Measurements from ENCODE around the gene MSL3B.

The MSL3B gene

DNA sequence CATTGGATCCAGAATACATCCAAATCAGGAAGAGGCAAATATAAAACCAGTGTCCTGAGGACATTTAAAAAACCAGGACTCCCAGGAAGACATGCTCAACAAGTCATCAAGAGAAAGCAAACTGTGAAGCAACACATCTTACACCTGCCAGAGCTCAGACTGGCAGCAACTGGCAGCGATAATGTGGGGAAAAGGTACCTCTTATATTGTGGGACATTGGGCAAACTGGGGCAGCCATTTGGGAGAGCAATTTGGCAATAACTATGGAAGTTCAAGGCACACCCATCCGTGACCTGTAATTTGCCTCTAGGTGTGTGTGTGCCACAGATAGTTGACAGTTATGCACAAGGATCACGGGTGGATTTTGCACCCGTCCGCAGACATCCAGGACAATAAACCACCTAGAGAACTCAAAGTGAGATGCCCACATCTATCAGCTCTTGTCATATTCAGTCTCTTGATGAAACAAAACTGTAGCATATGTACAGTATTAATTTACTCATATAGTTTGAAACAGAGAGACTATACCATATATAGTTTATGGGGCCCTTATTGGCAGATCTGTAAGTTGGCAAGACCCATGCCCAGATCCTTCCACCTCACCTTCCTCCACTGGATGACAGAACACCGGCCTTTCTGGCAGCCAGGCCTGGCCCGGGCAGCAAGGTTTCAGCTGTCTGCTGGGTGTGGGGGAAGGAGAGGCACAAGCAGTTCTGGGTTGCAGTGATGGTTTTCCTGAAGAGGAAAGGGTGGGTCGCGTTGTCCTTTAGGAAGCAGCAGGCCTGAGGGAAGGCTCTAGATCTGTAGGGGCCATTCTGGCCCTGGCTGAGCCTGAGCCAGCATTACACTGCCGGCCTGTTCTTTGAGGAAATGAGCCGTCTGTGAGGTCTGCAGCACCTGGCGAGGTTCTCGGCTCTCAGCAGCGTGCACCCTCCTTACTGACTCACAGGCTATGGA lies 32.7 kb downstream of the MSL3B start:
- Histone ChIP-seq H3K9me3 (ENCODE audit: control insufficient read depth in 1 of 2, low read length in 2 of 2) (no peaks in the 10 kb centered on the region), H3K4me3 (ENCODE audit: low read length in 2 of 2) (no peak overlapping the region), H3K27ac (ENCODE audit: low read depth, low read length) (no peak overlapping the region), H3K4me1 (ENCODE audit: insufficient read depth, low read length) (no peaks in the 10 kb centered on the region), H3K36me3 (ENCODE audit: insufficient read depth, low read length) (no peaks in the 10 kb centered on the region), H3K27me3 (ENCODE audit: insufficient read depth, low read length) (no peaks in the 10 kb centered on the region)
- intact Hi-C loops (cut with micrococcal nuclease) = no loop called here
- Mint-ChIP-seq H3K36me3 (no peaks in the 10 kb centered on the region), H3K9me3 (peaks cover 0 to 3% (median 0%) of the 10 kb centered on the region in 8 donors), H3K4me3 (no peak overlapping the region), H3K27me3 (no peaks in the 10 kb centered on the region), H3K4me1 (peaks cover 2 to 12% (median 5%) of the 10 kb centered on the region in 4 donors), H3K27ac (no peak overlapping the region)
- DNase-seq = no peak
- POLR2A ChIA-PET (ENCODE audit: partially characterized antibody) = no interaction called here
- CTCF ChIA-PET (ENCODE audit: partially characterized antibody) = no interaction called here

DNA sequence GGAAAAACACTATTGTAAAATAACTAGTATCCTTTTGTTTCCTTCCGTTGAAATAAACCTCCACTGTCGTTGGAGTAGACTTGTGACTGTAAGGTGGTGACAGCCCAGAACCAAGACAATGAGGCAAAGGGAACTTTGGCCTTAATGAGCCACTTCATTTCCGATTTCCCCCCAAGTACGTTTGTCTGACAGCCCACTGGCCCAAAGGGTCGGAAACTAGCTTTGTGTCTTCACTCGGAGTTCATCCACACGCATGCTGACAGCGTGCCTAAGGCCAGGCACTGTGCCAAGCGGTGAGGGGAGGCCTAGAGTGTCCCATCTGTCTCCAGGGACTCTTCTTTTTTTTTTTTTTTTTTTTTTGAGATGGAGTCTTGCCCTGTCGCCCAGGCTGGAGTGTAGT lies 34.8 kb downstream of the MSL3B start:
- H3K9me3 ChIP-seq (ENCODE audit: control insufficient read depth in 1 of 2, low read length in 2 of 2) = no peaks in the 10 kb centered on the region
- DNase-seq = no peak
- H3K36me3 ChIP-seq (ENCODE audit: insufficient read depth, low read length) = no peaks in the 10 kb centered on the region
- peaks cover 1 to 6% (median 4%) of the 10 kb centered on the region in 4 donors for H3K4me1 Mint-ChIP-seq
- no peaks in the 10 kb centered on the region for H3K4me1 ChIP-seq (ENCODE audit: insufficient read depth, low read length)
- ChIA-PET CTCF (ENCODE audit: partially characterized antibody) (no interaction called here), POLR2A (ENCODE audit: partially characterized antibody) (no interaction called here)
- no peak overlapping the region for H3K4me3 ChIP-seq (ENCODE audit: low read length in 2 of 2)
- H3K27ac Mint-ChIP-seq = no peak overlapping the region
- H3K27me3 Mint-ChIP-seq = no peaks in the 10 kb centered on the region
- no peaks in the 10 kb centered on the region for H3K36me3 Mint-ChIP-seq
- no peak overlapping the region for H3K4me3 Mint-ChIP-seq
- H3K27ac ChIP-seq (ENCODE audit: low read depth, low read length) = no peak overlapping the region
- peaks cover 0 to 3% (median 0%) of the 10 kb centered on the region in 8 donors for H3K9me3 Mint-ChIP-seq
- intact Hi-C loops (cut with micrococcal nuclease) = no loop called here
- no peaks in the 10 kb centered on the region for H3K27me3 ChIP-seq (ENCODE audit: insufficient read depth, low read length)

DNA sequence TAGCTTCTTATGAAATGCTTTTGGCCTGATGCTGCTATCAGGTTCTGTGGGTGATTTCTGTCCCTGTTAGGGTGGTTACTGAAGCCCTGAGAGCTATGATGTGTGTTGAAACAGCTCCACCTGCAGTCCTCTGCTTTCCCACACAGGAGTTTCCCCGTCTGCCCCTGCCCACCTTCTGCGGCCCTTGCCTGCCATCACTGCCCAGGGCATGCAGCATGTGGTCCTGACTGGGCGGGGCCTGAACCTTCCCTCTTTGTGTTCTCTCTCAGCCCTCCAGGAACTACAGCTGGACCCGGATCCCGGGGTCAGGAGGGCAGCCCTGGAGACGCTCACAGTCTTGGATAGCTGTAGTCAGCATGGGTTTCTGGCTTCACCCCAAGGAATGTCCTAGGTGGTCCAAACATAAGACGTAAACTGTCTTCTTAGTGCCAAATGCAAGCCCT lies 35.3 kb downstream of the MSL3B start:
- intact Hi-C loops (cut with micrococcal nuclease) = no loop called here
- ChIA-PET CTCF (ENCODE audit: partially characterized antibody) (no interaction called here), POLR2A (ENCODE audit: partially characterized antibody) (no interaction called here)
- no peaks in the 10 kb centered on the region for H3K27me3 ChIP-seq (ENCODE audit: insufficient read depth, low read length)
- no peaks in the 10 kb centered on the region for H3K36me3 Mint-ChIP-seq
- no peaks in the 10 kb centered on the region for H3K36me3 ChIP-seq (ENCODE audit: insufficient read depth, low read length)
- peaks cover 0 to 2% (median 1%) of the 10 kb centered on the region in 4 donors for H3K4me1 Mint-ChIP-seq
- DNase-seq = no peak
- H3K27ac Mint-ChIP-seq = peak overlapping the region in 1 of 7 donors; percentile 24
- no peak overlapping the region for H3K4me3 ChIP-seq (ENCODE audit: low read length in 2 of 2)
- no peaks in the 10 kb centered on the region for H3K4me1 ChIP-seq (ENCODE audit: insufficient read depth, low read length)
- H3K4me3 Mint-ChIP-seq = no peak overlapping the region
- peaks cover 0 to 1% (median 0%) of the 10 kb centered on the region in 8 donors for H3K9me3 Mint-ChIP-seq
- no peak overlapping the region for H3K27ac ChIP-seq (ENCODE audit: low read depth, low read length)
- no peaks in the 10 kb centered on the region for H3K27me3 Mint-ChIP-seq
- H3K9me3 ChIP-seq (ENCODE audit: control insufficient read depth in 1 of 2, low read length in 2 of 2) = no peaks in the 10 kb centered on the region

DNA sequence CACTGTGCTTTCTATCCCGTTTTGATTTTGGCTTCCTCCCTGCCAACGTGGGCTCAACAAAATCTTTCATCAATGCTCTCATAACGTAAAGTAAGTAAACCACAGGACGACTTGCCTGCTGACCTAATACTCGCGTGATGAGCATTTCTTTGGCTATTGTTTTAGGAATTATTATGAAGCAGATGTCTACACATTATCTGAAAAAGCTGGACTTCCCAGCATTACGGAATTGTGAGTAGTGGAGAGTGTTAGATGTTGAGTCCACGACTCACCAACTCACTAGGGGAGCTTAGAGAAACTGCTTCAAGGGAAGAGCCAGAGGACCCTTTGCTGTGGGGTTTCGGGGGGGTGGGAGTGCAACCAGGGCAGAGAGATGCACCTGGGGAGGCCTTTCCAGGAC lies 35.8 kb downstream of the MSL3B start:
- H3K9me3 ChIP-seq (ENCODE audit: control insufficient read depth in 1 of 2, low read length in 2 of 2) = no peaks in the 10 kb centered on the region
- H3K36me3 ChIP-seq (ENCODE audit: insufficient read depth, low read length) = no peaks in the 10 kb centered on the region
- intact Hi-C loops (cut with micrococcal nuclease) = no loop called here
- Mint-ChIP-seq H3K4me3 (no peak overlapping the region), H3K27ac (no peak overlapping the region), H3K36me3 (no peaks in the 10 kb centered on the region), H3K4me1 (no peaks in the 10 kb centered on the region), H3K27me3 (no peaks in the 10 kb centered on the region), H3K9me3 (peaks cover 0 to 1% (median 0%) of the 10 kb centered on the region in 8 donors)
- no peak for DNase-seq
- CTCF ChIA-PET (ENCODE audit: partially characterized antibody) = no interaction called here
- POLR2A ChIA-PET (ENCODE audit: partially characterized antibody) = no interaction called here
- no peaks in the 10 kb centered on the region for H3K27me3 ChIP-seq (ENCODE audit: insufficient read depth, low read length)
- H3K4me3 ChIP-seq (ENCODE audit: low read length in 2 of 2) = no peak overlapping the region
- no peaks in the 10 kb centered on the region for H3K4me1 ChIP-seq (ENCODE audit: insufficient read depth, low read length)
- no peak overlapping the region for H3K27ac ChIP-seq (ENCODE audit: low read depth, low read length)

DNA sequence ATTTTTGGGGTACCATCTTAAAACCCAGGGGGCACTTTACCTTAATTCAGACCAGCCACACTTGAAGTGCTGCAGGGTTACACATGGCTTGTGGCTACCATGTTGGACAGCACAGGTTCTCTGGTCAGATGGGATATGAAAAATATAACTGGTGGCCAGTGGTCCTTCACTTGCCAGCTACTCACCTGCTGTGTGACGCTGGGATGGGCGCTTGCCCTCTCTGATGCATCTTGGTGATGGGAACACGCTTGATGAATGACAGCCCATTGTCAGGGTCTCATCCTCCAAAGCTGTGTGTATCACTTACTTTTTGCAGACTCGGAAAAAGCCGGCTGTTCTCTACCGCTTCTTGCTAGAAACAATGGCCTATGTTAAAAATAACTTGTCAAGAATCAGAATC lies 36.3 kb downstream of the MSL3B start:
- H3K36me3 Mint-ChIP-seq = no peaks in the 10 kb centered on the region
- H3K4me1 Mint-ChIP-seq = no peaks in the 10 kb centered on the region
- Histone ChIP-seq H3K27me3 (ENCODE audit: insufficient read depth, low read length) (no peaks in the 10 kb centered on the region), H3K27ac (ENCODE audit: low read depth, low read length) (no peak overlapping the region), H3K9me3 (ENCODE audit: control insufficient read depth in 1 of 2, low read length in 2 of 2) (no peaks in the 10 kb centered on the region), H3K4me1 (ENCODE audit: insufficient read depth, low read length) (no peaks in the 10 kb centered on the region), H3K36me3 (ENCODE audit: insufficient read depth, low read length) (no peaks in the 10 kb centered on the region), H3K4me3 (ENCODE audit: low read length in 2 of 2) (no peak overlapping the region)
- peaks cover 0 to 1% (median 0%) of the 10 kb centered on the region in 8 donors for H3K9me3 Mint-ChIP-seq
- no peak overlapping the region for H3K27ac Mint-ChIP-seq
- ChIA-PET POLR2A (ENCODE audit: partially characterized antibody) (no interaction called here), CTCF (ENCODE audit: partially characterized antibody) (no interaction called here)
- H3K4me3 Mint-ChIP-seq = no peak overlapping the region
- intact Hi-C loops (cut with micrococcal nuclease) = no loop called here
- DNase-seq = no peak
- H3K27me3 Mint-ChIP-seq = no peaks in the 10 kb centered on the region

DNA sequence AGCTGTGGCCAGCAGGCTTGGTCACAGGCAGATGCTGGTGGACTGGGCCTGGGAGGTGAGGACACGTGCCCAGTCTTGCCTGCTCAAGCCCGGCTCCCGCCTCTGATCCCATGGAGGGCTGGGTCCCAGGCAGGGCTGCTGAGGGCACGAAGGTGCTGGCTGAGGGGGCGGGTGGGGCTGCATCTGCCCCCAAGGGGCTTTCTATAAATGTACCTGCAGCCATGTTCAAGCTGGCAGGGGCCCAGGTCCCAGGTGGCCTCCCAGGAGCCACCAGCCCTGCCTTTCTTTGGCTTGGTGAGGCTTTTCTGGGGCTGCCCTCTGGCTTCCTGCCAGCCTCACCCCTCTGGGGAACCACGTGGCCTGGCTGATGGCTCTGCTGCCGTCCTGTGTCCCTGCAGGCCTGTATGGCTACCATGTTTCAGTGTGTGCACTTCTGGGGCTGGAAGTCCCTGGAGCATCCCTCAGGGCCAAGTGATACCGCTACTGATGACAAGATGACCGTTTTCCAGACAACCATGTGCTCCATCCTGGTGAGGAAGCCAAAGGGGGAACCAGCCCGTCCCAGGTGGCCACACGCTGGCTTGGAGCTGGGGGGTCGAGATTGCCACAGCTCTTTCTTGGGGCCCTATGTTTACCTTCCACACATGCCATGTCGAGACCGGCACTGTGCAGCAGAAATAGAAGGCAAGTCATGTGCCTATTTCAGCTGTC lies 37.0 kb downstream of the MSL3B start:
- intact Hi-C loops (cut with micrococcal nuclease) = no loop called here
- Histone ChIP-seq H3K4me1 (ENCODE audit: insufficient read depth, low read length) (no peaks in the 10 kb centered on the region), H3K27me3 (ENCODE audit: insufficient read depth, low read length) (no peaks in the 10 kb centered on the region), H3K4me3 (ENCODE audit: low read length in 2 of 2) (no peak overlapping the region), H3K36me3 (ENCODE audit: insufficient read depth, low read length) (no peaks in the 10 kb centered on the region), H3K9me3 (ENCODE audit: control insufficient read depth in 1 of 2, low read length in 2 of 2) (no peaks in the 10 kb centered on the region), H3K27ac (ENCODE audit: low read depth, low read length) (no peak overlapping the region)
- H3K4me3 Mint-ChIP-seq = no peak overlapping the region
- POLR2A ChIA-PET (ENCODE audit: partially characterized antibody) = no interaction called here
- no peaks in the 10 kb centered on the region for H3K4me1 Mint-ChIP-seq
- H3K36me3 Mint-ChIP-seq = no peaks in the 10 kb centered on the region
- no peak overlapping the region for H3K27ac Mint-ChIP-seq
- H3K27me3 Mint-ChIP-seq = peaks cover 0 to under 1% of the 10 kb centered on the region in 2 donors
- CTCF ChIA-PET (ENCODE audit: partially characterized antibody) = no interaction called here
- H3K9me3 Mint-ChIP-seq = no peaks in the 10 kb centered on the region
- no peak for DNase-seq

DNA sequence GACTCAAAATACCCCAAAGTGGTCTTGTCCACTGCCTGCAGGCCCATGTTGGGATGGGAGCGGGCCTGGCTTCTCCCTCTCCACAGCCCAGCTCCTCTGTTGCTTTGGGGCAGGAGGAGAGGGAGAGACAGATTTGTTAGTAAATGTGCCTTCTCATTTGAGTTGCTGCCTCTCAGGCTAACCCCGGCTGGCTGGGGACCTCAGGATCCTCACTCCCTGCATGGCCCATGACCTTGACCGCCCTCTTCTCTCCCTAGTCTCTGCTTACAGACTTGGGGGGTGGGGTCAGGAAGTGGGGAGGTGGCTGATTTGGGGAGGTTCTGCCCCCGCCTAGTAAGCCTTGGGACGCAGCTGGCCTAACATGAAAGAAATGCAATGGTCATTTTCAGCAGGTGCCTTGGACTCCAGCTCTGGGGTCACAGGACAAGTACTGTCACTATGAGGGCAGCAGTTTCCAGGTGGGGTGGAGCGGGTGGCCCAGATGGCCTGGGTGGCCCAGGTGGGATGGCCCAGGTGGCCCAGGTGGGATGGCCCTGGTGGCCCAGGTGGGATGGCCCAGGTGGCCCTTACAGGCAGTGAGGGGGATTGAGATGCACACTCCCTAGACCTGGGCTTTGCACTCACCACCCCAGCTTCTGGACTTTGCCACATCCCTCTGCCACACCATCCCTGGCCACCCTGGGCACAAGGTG lies 37.9 kb downstream of the MSL3B start:
- Mint-ChIP-seq H3K4me1 (no peaks in the 10 kb centered on the region), H3K27me3 (peaks cover 0 to 2% of the 10 kb centered on the region in 2 donors), H3K4me3 (no peak overlapping the region), H3K36me3 (no peaks in the 10 kb centered on the region), H3K27ac (no peak overlapping the region), H3K9me3 (no peaks in the 10 kb centered on the region)
- Histone ChIP-seq H3K4me1 (ENCODE audit: insufficient read depth, low read length) (no peaks in the 10 kb centered on the region), H3K27me3 (ENCODE audit: insufficient read depth, low read length) (no peaks in the 10 kb centered on the region), H3K36me3 (ENCODE audit: insufficient read depth, low read length) (no peaks in the 10 kb centered on the region), H3K27ac (ENCODE audit: low read depth, low read length) (no peak overlapping the region), H3K9me3 (ENCODE audit: control insufficient read depth in 1 of 2, low read length in 2 of 2) (no peaks in the 10 kb centered on the region), H3K4me3 (ENCODE audit: low read length in 2 of 2) (no peak overlapping the region)
- ChIA-PET CTCF (ENCODE audit: partially characterized antibody) (no interaction called here), POLR2A (ENCODE audit: partially characterized antibody) (no interaction called here)
- no peak for DNase-seq
- intact Hi-C loops (cut with micrococcal nuclease) = no loop called here
